GM12873 (cell line): ENCODE measurements around the gene MYO1B.

ENCODE experiments used
- CTCF ChIP-seq: IDR thresholded peaks from 2 replicates; pipeline ENCODE4 v1.5.1; 2012; ENCODE audit warnings: low read depth, mild to moderate bottlenecking, moderate library complexity, low read length, control low read depth; ENCODE audit not compliant: insufficient read depth; ENCODE audit errors: missing control alignments

MYO1B gene

GRCh38 chr2:191446910-191447309, 201.7 kb downstream of the MYO1B start:
- TF ChIP-seq CTCF: no peak

- no peak for TF ChIP-seq CTCF
These were observed 205.9 kb downstream of the MYO1B start for GRCh38 chr2:191451116-191451515.

GRCh38 chr2:191452065-191452464, 206.9 kb downstream of the MYO1B start:
- TF ChIP-seq CTCF: no peak

GRCh38 chr2:191453761-191454160, 208.6 kb downstream of the MYO1B start:
- no peak for TF ChIP-seq CTCF

GRCh38 chr2:191459158-191459557, 214.0 kb downstream of the MYO1B start:
- TF ChIP-seq CTCF: no peak

- TF ChIP-seq CTCF: no peak
These were observed 217.2 kb downstream of the MYO1B start for GRCh38 chr2:191462370-191462769.

- TF ChIP-seq CTCF: no peak
These were observed 218.6 kb downstream of the MYO1B start for GRCh38 chr2:191463790-191464189.

GRCh38 chr2:191465766-191466420, 220.7 kb downstream of the MYO1B start:
- TF ChIP-seq CTCF: no peak
